ENCODE results near the gene CHMP2B.

Gene CHMP2B

GRCh38 chr3:87206635-87207034 lies 20.5 kb upstream of the CHMP2B start:
- H3K4me2 ChIP-seq (ENCODE audit: low read length), result no peak overlapping the region
- no peaks in the 10 kb centered on the region for H3K36me3 ChIP-seq (ENCODE audit: control insufficient read depth, insufficient read depth, low read length)
- H3K9me3 ChIP-seq (ENCODE audit: control insufficient read depth, low read length), result no peaks in the 10 kb centered on the region
- TF ChIP-seq CTCF (IDR thresholded peaks at IDR 0.05), result no peak
- H3K4me1 ChIP-seq, result no peaks in the 10 kb centered on the region
- H3K9ac ChIP-seq, result no peak overlapping the region
- no peak overlapping the region for H3K27ac ChIP-seq
- H3K79me2 ChIP-seq, result no peaks in the 10 kb centered on the region
- H2AFZ ChIP-seq, result no peak overlapping the region
- no peak overlapping the region for H3K4me3 ChIP-seq (ENCODE audit: low read depth, low read length)
- no peaks in the 10 kb centered on the region for H3K27me3 ChIP-seq (ENCODE audit: control insufficient read depth, insufficient read depth, low read length)

- Histone ChIP-seq H3K4me2 (ENCODE audit: low read length) (no peak overlapping the region), H3K79me2 (no peaks in the 10 kb centered on the region), H3K36me3 (ENCODE audit: control insufficient read depth, insufficient read depth, low read length) (no peaks in the 10 kb centered on the region), H3K4me1 (no peaks in the 10 kb centered on the region), H3K9ac (no peak overlapping the region), H3K9me3 (ENCODE audit: control insufficient read depth, low read length) (no peaks in the 10 kb centered on the region), H3K27me3 (ENCODE audit: control insufficient read depth, insufficient read depth, low read length) (no peaks in the 10 kb centered on the region), H2AFZ (no peak overlapping the region), H3K4me3 (ENCODE audit: low read depth, low read length) (no peak overlapping the region), H3K27ac (no peak overlapping the region)
- no peak for TF ChIP-seq CTCF (IDR thresholded peaks at IDR 0.05)
Observed at GRCh38 chr3:87207460-87207859, 19.6 kb upstream of the CHMP2B start.

DNA sequence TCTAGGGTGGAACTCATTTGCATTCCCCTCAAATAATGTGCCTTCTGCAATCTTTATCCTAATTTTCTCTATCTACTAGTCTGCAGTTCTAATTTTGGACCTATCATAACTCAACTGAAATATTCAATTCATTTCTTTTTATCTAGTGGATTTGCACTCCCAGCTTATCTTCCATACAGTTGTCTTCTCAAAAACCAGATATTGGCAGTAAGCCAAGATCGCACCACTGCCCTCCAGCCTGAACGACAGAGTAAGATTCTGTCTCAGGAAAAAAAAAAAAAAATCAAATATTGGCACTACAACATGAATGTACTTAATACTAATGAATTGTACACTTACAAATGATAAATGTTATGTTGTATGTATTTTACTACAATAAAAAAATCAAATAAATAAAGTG lies 18.0 kb upstream of the CHMP2B start:
- no peaks in the 10 kb centered on the region for H3K4me1 ChIP-seq
- H3K9ac ChIP-seq, result no peak overlapping the region
- no peaks in the 10 kb centered on the region for H3K9me3 ChIP-seq (ENCODE audit: control insufficient read depth, low read length)
- no peak overlapping the region for H3K4me2 ChIP-seq (ENCODE audit: low read length)
- H2AFZ ChIP-seq, result no peak overlapping the region
- TF ChIP-seq CTCF (IDR thresholded peaks at IDR 0.05), result no peak
- no peaks in the 10 kb centered on the region for H3K79me2 ChIP-seq
- no peaks in the 10 kb centered on the region for H3K36me3 ChIP-seq (ENCODE audit: control insufficient read depth, insufficient read depth, low read length)
- H3K27me3 ChIP-seq (ENCODE audit: control insufficient read depth, insufficient read depth, low read length), result no peaks in the 10 kb centered on the region
- H3K4me3 ChIP-seq (ENCODE audit: low read depth, low read length), result no peak overlapping the region
- no peak overlapping the region for H3K27ac ChIP-seq

DNA sequence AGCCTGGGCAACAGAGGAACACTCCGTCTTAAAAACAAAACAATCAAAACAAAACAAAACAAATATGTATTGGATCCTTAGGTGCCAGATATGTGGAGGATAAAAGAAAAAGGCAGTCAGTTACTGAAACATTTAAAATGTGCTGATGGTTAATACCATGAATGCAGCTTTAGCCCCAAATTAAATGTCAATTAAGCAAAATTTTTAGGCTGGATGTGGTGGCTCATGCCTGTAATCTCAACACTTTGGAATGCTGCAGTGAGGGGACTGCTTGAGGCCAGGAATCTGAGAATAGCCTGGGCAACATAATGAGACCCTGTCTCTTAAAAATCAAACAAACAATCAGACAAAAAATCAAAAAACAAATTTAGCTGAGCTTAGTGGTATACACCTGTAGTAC lies 8.5 kb upstream of the CHMP2B start:
- Histone ChIP-seq H3K79me2 (no peaks in the 10 kb centered on the region), H3K9me3 (ENCODE audit: control insufficient read depth, low read length) (no peaks in the 10 kb centered on the region), H3K27me3 (ENCODE audit: control insufficient read depth, insufficient read depth, low read length) (no peaks in the 10 kb centered on the region), H3K36me3 (ENCODE audit: control insufficient read depth, insufficient read depth, low read length) (no peaks in the 10 kb centered on the region), H3K4me2 (ENCODE audit: low read length) (no peak overlapping the region), H3K27ac (no peak overlapping the region), H2AFZ (no peak overlapping the region), H3K4me3 (ENCODE audit: low read depth, low read length) (no peak overlapping the region), H3K4me1 (no peaks in the 10 kb centered on the region), H3K9ac (no peak overlapping the region)
- no peak for TF ChIP-seq CTCF (IDR thresholded peaks at IDR 0.05)

DNA sequence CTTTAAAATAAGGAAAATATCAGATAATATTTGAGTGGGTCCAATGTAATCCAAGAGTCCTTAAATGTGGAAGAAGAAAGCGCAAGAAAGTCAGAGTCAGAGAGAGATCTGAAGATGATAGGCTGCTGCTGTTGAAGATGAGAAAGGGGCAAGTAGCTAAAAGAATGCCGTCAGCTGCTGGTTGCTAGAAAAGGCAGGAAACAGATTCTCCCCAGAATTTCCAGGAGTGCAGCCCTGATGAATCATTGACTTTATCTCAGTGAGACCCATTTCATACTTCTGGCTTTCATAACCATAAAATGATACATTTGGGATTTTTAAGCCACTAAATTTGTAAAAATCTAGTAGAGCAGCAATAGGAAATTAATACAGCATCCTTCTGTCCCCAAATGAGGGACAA lies 7.5 kb upstream of the CHMP2B start:
- H3K36me3 ChIP-seq (ENCODE audit: control insufficient read depth, insufficient read depth, low read length), result no peaks in the 10 kb centered on the region
- no peaks in the 10 kb centered on the region for H3K79me2 ChIP-seq
- H3K27me3 ChIP-seq (ENCODE audit: control insufficient read depth, insufficient read depth, low read length), result no peaks in the 10 kb centered on the region
- no peaks in the 10 kb centered on the region for H3K9me3 ChIP-seq (ENCODE audit: control insufficient read depth, low read length)
- no peak overlapping the region for H3K9ac ChIP-seq
- H3K4me2 ChIP-seq (ENCODE audit: low read length), result no peak overlapping the region
- TF ChIP-seq CTCF (IDR thresholded peaks at IDR 0.05), result no peak
- H2AFZ ChIP-seq, result no peak overlapping the region
- no peaks in the 10 kb centered on the region for H3K4me1 ChIP-seq
- no peak overlapping the region for H3K27ac ChIP-seq
- no peak overlapping the region for H3K4me3 ChIP-seq (ENCODE audit: low read depth, low read length)
